Esophagus muscularis mucosa (tissue), 3 donors: Measurements from ENCODE around the gene WDR5.

ENCODE experiments used
- POLR2A ChIP-seq: fragments of 450-650 bp; IDR thresholded peaks from one replicate; pipeline ENCODE4 v1.6.1; 2017; ENCODE audit warnings: antibody characterized with exemption, moderate library complexity, mild to moderate bottlenecking, low read depth
- POLR2AphosphoS5 ChIP-seq, 2 donors: sonication (generic); formaldehyde crosslinking; IDR thresholded peaks; one replicate each; pipeline ENCODE4 v1.6.1; 2017; ENCODE audit warnings: antibody characterized with exemption in 2 of 2
- TF ChIP-seq, protein P1 (sequence below), 3 experiments: fragments of 200-600 bp in 2 of 3; fragments of 450-650 bp in 1 of 3; sonication (generic) in 2 of 3; IDR thresholded peaks; one replicate each; pipeline ENCODE4 v1.5.1; 2017 to 2019; ENCODE audit warnings: antibody characterized with exemption in 3 of 3, mild to moderate bottlenecking in 2 of 3, moderate library complexity in 1 of 3

DNA sequence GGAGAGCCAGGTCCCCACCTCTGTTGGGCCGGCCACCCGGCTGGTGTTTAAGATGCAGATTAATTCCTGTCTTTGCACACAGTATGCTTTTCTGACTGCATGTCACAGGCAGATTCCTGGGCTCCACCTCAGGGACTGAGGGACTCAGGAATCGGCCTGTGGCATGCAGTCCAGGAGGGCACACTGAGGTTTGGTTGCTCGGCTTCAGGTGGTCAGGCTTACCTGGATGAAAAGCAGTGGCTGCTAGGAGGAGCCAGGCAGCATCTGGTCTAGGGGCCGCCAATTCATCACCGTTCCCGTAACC is 1.1 kb downstream of the WDR5 start:
- TF ChIP-seq, protein P1, sequence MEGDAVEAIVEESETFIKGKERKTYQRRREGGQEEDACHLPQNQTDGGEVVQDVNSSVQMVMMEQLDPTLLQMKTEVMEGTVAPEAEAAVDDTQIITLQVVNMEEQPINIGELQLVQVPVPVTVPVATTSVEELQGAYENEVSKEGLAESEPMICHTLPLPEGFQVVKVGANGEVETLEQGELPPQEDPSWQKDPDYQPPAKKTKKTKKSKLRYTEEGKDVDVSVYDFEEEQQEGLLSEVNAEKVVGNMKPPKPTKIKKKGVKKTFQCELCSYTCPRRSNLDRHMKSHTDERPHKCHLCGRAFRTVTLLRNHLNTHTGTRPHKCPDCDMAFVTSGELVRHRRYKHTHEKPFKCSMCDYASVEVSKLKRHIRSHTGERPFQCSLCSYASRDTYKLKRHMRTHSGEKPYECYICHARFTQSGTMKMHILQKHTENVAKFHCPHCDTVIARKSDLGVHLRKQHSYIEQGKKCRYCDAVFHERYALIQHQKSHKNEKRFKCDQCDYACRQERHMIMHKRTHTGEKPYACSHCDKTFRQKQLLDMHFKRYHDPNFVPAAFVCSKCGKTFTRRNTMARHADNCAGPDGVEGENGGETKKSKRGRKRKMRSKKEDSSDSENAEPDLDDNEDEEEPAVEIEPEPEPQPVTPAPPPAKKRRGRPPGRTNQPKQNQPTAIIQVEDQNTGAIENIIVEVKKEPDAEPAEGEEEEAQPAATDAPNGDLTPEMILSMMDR (IDR thresholded peaks at IDR 0.05) = no peak
- TF ChIP-seq POLR2AphosphoS5 (IDR thresholded peaks at IDR 0.05) = no peak
- TF ChIP-seq POLR2A = no peak
